GM23338 (cell line): ENCODE results near the gene PPP5C. TPM values are rescaled to one million over a fixed set of nuclear protein-coding genes. Genes with fewer than 3 reads are reported as not detected.

Experiments
- ATAC-seq: fragments of 200-7000 bp; cut with Tn5 transposase; 3 replicates; pipeline ENCODE4 v1.9.1; 2020
- DNase-seq: peaks from one replicate; pipeline ENCODE4 v3.0.0-alpha.2; 2015; ENCODE audit warnings: low spot score
- H2AFZ ChIP-seq: fragments of 200-600 bp; sonication (generic); 2 replicates; pipeline ENCODE4 v1.8.0; 2016; ENCODE audit warnings: antibody characterized with exemption, mild to moderate bottlenecking, moderate library complexity
- H3F3A ChIP-seq: fragments of 200-600 bp; sonication (generic); replicated peaks from 2 replicates; pipeline ENCODE4 v1.8.0; 2017; ENCODE audit warnings: antibody characterized with exemption, mixed run types, low read depth
- H3K27ac ChIP-seq: fragments of 200-600 bp; sonication (generic); 2 replicates; pipeline ENCODE4 v1.6.1; 2016; ENCODE audit warnings: low read depth
- H3K27me3 ChIP-seq: fragments of 200-600 bp; sonication (generic); 2 replicates; pipeline ENCODE4 v1.8.0; 2016; ENCODE audit warnings: mild to moderate bottlenecking, mixed run types, moderate library complexity; ENCODE audit not compliant: insufficient read depth
- H3K36me3 ChIP-seq: fragments of 200-600 bp; sonication (generic); 2 replicates; pipeline ENCODE4 v1.8.0; 2016; ENCODE audit warnings: mild to moderate bottlenecking; ENCODE audit not compliant: insufficient read depth
- H3K4me1 ChIP-seq: fragments of 200-600 bp; sonication (generic); 2 replicates; pipeline ENCODE4 v1.8.0; 2016; ENCODE audit warnings: mild to moderate bottlenecking, moderate library complexity; ENCODE audit not compliant: insufficient read depth
- H3K4me2 ChIP-seq: fragments of 200-600 bp; sonication (generic); 2 replicates; pipeline ENCODE4 v1.7.1; 2017; ENCODE audit warnings: mixed run types
- H3K4me3 ChIP-seq: fragments of 200-600 bp; sonication (generic); 2 replicates; pipeline ENCODE4 v1.6.1; 2016; ENCODE audit warnings: mixed run types
- H3K79me2 ChIP-seq: fragments of 200-600 bp; sonication (generic); replicated peaks from 2 replicates; pipeline ENCODE4 v1.8.0; 2017; ENCODE audit warnings: mild to moderate bottlenecking; ENCODE audit not compliant: insufficient read depth
- H3K9me2 ChIP-seq: fragments of 200-600 bp; sonication (generic); 2 replicates; pipeline ENCODE4 v1.8.0; 2017; ENCODE audit not compliant: insufficient read depth
- H4K20me1 ChIP-seq: fragments of 200-600 bp; sonication (generic); replicated peaks from 2 replicates; pipeline ENCODE4 v1.8.0; 2017; ENCODE audit warnings: mild to moderate bottlenecking; ENCODE audit not compliant: insufficient read depth
- H3K27ac Mint-ChIP-seq: 2 replicates; pipeline ENCODE4 v1.8.0; 2020; ENCODE audit warnings: inconsistent platforms, mild to moderate bottlenecking, moderate library complexity, mixed read lengths
- H3K27me3 Mint-ChIP-seq: 3 replicates; pipeline ENCODE4 v1.8.0; 2022; ENCODE audit warnings: low read depth, mild to moderate bottlenecking, moderate library complexity, mixed read lengths, inconsistent platforms; ENCODE audit not compliant: insufficient read depth, poor library complexity
- H3K36me3 Mint-ChIP-seq: 3 replicates; pipeline ENCODE4 v1.8.0; 2021; ENCODE audit warnings: low read depth, mild to moderate bottlenecking, inconsistent platforms, moderate library complexity, mixed read lengths
- H3K4me1 Mint-ChIP-seq: 3 replicates; pipeline ENCODE4 v1.8.0; 2020; ENCODE audit warnings: mild to moderate bottlenecking, inconsistent platforms, mixed read lengths
- H3K4me3 Mint-ChIP-seq: 3 replicates; pipeline ENCODE4 v1.8.0; 2021; ENCODE audit warnings: moderate library complexity, mild to moderate bottlenecking, inconsistent platforms, mixed read lengths
- H3K9me3 Mint-ChIP-seq: 3 replicates; pipeline ENCODE4 v1.8.0; 2020; ENCODE audit warnings: moderate library complexity, mild to moderate bottlenecking, inconsistent platforms, mixed read lengths
- CREB1 ChIP-seq: fragments of 250-450 bp; sonication (Bioruptor Pico); IDR thresholded peaks from 2 replicates; pipeline ENCODE4 v1.5.0; 2020; ENCODE audit warnings: low read depth, mild to moderate bottlenecking, moderate library complexity
- EZH2 ChIP-seq: fragments of 200-600 bp; sonication (generic); IDR thresholded peaks from one replicate; pipeline ENCODE4 v1.8.0; 2017; ENCODE audit warnings: antibody characterized with exemption, mild to moderate bottlenecking, low read depth; ENCODE audit not compliant: unreplicated experiment
- EZH2phosphoT487 ChIP-seq: fragments of 200-600 bp; sonication (generic); IDR thresholded peaks from one replicate; pipeline ENCODE4 v1.8.1; 2018; ENCODE audit warnings: antibody characterized with exemption; ENCODE audit not compliant: unreplicated experiment
- JUNB ChIP-seq: IDR thresholded peaks from one replicate; pipeline ENCODE4 v1.6.1; 2016; ENCODE audit warnings: antibody characterized with exemption; ENCODE audit not compliant: unreplicated experiment
- NANOG ChIP-seq: IDR thresholded peaks from 2 replicates; pipeline ENCODE4 v1.6.1; 2016; ENCODE audit warnings: antibody characterized with exemption, borderline replicate concordance
- POLR2AphosphoS5 ChIP-seq: IDR thresholded peaks from 2 replicates; pipeline ENCODE4 v1.6.1; 2016; ENCODE audit warnings: antibody characterized with exemption, low read depth
- STAT1 ChIP-seq: IDR thresholded peaks from one replicate; pipeline ENCODE4 v1.6.1; 2016; ENCODE audit warnings: antibody characterized with exemption; ENCODE audit not compliant: unreplicated experiment
- ZNF114 ChIP-seq: fragments of 250-450 bp; sonication (Bioruptor Pico); IDR thresholded peaks from 2 replicates; pipeline ENCODE4 v1.5.0; 2020; ENCODE audit warnings: mild to moderate bottlenecking, moderate library complexity
- ZNF331 ChIP-seq: fragments of 250-450 bp; sonication (Bioruptor Pico); IDR thresholded peaks from 2 replicates; pipeline ENCODE4 v1.5.0; 2020; ENCODE audit warnings: low read depth, mild to moderate bottlenecking, moderate library complexity
- ZNF462 ChIP-seq: fragments of 250-450 bp; sonication (Bioruptor Pico); IDR thresholded peaks from 2 replicates; pipeline ENCODE4 v1.5.0; 2020; ENCODE audit warnings: mild to moderate bottlenecking, moderate library complexity
- polyA plus RNA-seq: library from polyadenylated mRNA; unstranded; fragments of >200 nt; fragmentation: Nextera tagmentation; extraction: Ambion mirVana; gene quantifications from 2 replicates; pipeline ENCODE4 v1.2.1, GENCODE V29; 2016
- total RNA-seq: library from RNA; depleted of rRNA; stranded (reverse); fragments of >200 nt; shearing (Covaris generic); gene quantifications from 2 replicates; pipeline ENCODE4 v1.2.3, GENCODE V29; 2014
- TF ChIP-seq, protein P1 (sequence below): IDR thresholded peaks from 2 replicates; pipeline ENCODE4 v1.6.1; 2016; ENCODE audit warnings: antibody characterized with exemption
- TF ChIP-seq, protein P2 (sequence below), 2 experiments: fragments of 200-600 bp in 1 of 2; sonication (generic) in 1 of 2; conservative IDR thresholded peaks; 2 replicates each; pipeline versions ENCODE4 v1.5.1 to v1.6.1; 2016 to 2017; ENCODE audit warnings: antibody characterized with exemption in 2 of 2, low read depth in 2 of 2, mild to moderate bottlenecking in 2 of 2, moderate library complexity in 1 of 2

Gene PPP5C
- total and polyA plus RNA-seq, 2 experiments from 2014 or later, result 51.6 to 123 TPM

- TF ChIP-seq ZNF462, result no peak
- TF ChIP-seq, protein P1, sequence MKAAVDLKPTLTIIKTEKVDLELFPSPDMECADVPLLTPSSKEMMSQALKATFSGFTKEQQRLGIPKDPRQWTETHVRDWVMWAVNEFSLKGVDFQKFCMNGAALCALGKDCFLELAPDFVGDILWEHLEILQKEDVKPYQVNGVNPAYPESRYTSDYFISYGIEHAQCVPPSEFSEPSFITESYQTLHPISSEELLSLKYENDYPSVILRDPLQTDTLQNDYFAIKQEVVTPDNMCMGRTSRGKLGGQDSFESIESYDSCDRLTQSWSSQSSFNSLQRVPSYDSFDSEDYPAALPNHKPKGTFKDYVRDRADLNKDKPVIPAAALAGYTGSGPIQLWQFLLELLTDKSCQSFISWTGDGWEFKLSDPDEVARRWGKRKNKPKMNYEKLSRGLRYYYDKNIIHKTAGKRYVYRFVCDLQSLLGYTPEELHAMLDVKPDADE, result no peak
- no peak for TF ChIP-seq NANOG
- no peak for TF ChIP-seq EZH2phosphoT487
Measured at GRCh38 chr19:46406976-46407375, 60.1 kb downstream of the PPP5C start (continued).

GRCh38 chr19:46407856-46408663 is 61.2 kb downstream of the PPP5C start:
- H3K4me1 ChIP-seq, result peaks cover 26% of the 10 kb centered on the region
- H3K27me3 ChIP-seq, result peaks cover 66% of the 10 kb centered on the region
- no peak overlapping the region for H3K27ac ChIP-seq
- TF ChIP-seq STAT1 (no peak), CREB1 (CRISPR knock-in tag) (no peak), ZNF331 (CRISPR knock-in tag) (no peak), JUNB (no peak), EZH2 (no peak), POLR2AphosphoS5 (no peak), ZNF114 (no peak)
- TF ChIP-seq, protein P1, result no peak
- TF ChIP-seq, protein P2, sequence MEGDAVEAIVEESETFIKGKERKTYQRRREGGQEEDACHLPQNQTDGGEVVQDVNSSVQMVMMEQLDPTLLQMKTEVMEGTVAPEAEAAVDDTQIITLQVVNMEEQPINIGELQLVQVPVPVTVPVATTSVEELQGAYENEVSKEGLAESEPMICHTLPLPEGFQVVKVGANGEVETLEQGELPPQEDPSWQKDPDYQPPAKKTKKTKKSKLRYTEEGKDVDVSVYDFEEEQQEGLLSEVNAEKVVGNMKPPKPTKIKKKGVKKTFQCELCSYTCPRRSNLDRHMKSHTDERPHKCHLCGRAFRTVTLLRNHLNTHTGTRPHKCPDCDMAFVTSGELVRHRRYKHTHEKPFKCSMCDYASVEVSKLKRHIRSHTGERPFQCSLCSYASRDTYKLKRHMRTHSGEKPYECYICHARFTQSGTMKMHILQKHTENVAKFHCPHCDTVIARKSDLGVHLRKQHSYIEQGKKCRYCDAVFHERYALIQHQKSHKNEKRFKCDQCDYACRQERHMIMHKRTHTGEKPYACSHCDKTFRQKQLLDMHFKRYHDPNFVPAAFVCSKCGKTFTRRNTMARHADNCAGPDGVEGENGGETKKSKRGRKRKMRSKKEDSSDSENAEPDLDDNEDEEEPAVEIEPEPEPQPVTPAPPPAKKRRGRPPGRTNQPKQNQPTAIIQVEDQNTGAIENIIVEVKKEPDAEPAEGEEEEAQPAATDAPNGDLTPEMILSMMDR (conservative IDR thresholded peaks at IDR 0.05; ENCODE audit: low read depth in 2 of 2), result no peak

More at GRCh38 chr19:46407856-46408663, 61.2 kb downstream of the PPP5C start:
- Mint-ChIP-seq H3K27ac (peak overlapping the region; percentile 47; the same call in 1 of the 2 replicates), H3K4me1 (peaks cover 44% of the 10 kb centered on the region), H3K9me3 (no peaks in the 10 kb centered on the region), H3K36me3 (peaks cover 19% of the 10 kb centered on the region), H3K27me3 (peaks cover 54% of the 10 kb centered on the region), H3K4me3 (peak overlapping the region; percentile 72)
- H3K79me2 ChIP-seq, result peaks cover 28% of the 10 kb centered on the region
- H3K4me2 ChIP-seq, result peak overlapping the region; percentile 90
- no peaks in the 10 kb centered on the region for H3K36me3 ChIP-seq
- peaks cover 13% of the 10 kb centered on the region; the same call in 1 of the 2 replicates for H3F3A ChIP-seq
- ATAC-seq, result no peak
- H3K4me3 ChIP-seq, result peak overlapping the region; percentile 67
- DNase-seq, result no peak
- H2AFZ ChIP-seq, result 0 out of 2 replicates have a peak overlapping the region, but pooled peaks have one; percentile 52
- H4K20me1 ChIP-seq, result peaks cover 16% of the 10 kb centered on the region
- H3K9me2 ChIP-seq, result no peaks in the 10 kb centered on the region
